Cortex of kidney (tissue), 1 donor: ENCODE data around the gene COA4.

ENCODE experiments used
- DNase-seq: peaks from one replicate; lab custom pipeline; 2025; lab: John Stamatoyannopoulos, UW

The COA4 gene

DNA sequence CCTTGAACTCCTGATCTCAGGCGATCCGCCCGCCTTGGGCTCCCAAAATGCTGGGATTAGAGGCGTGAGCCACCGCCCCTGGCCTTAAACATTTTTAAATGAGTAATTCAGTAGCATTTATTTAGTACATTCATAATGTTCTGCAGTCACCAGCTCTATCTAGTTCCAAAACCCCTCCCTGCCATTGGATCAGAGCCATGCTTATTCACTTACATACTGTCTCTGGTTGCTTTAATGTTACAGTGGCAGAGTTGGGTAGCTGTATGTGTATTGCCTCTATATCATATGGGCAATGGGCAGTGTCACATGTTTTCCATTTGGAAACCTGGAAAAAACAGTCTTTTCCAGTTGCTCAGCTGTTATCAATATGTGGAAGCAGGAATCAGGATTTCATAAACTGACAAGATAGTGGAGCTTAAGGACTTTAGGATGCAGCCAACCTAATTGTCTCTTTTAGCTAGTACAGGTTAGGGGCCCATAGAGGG lies 10.5 kb downstream of the COA4 start:
- no peak for DNase-seq

DNA sequence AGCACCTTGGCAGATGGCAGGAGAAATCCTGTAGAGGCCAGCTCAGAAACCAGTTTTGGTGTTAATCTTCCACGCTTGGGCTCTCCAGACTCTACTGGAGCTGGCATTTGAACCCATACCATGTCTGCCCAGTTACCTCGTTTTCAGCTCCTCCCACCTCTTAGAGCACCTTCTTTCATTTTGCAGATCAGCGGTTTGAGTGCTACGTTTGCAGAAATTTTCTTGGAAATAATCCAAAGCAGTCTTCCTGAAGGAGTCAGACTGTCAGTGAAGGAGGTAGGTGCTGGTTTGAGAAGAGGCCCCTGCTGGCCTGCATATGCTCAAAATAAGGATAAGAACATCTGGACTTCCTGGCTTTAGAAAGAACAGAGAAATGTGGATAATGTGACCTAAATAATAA lies 13.7 kb downstream of the COA4 start:
- DNase-seq, result no peak

DNA sequence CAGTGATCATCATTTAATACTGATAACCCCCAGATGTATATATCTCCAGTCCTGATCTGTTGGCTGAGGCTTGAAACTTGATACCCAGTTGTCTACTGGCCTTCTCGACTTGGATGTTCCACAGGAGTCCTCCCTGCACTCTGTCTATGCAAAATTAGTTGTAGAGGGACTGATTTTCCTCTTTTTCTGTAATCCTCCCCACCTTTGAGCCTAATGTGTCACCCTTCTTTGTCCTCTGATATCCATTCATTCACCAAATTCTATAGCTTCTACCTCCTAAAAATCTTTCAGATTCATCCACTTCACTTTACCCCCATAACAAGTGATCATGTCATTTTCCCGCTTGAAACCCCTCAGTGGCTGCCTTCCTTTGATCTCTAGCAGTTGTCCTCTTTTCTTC lies 16.4 kb downstream of the COA4 start:
- no peak for DNase-seq

- DNase-seq, result no peak
These were observed 17.0 kb downstream of the COA4 start for GRCh38 chr11:73859671-73860070.

DNA sequence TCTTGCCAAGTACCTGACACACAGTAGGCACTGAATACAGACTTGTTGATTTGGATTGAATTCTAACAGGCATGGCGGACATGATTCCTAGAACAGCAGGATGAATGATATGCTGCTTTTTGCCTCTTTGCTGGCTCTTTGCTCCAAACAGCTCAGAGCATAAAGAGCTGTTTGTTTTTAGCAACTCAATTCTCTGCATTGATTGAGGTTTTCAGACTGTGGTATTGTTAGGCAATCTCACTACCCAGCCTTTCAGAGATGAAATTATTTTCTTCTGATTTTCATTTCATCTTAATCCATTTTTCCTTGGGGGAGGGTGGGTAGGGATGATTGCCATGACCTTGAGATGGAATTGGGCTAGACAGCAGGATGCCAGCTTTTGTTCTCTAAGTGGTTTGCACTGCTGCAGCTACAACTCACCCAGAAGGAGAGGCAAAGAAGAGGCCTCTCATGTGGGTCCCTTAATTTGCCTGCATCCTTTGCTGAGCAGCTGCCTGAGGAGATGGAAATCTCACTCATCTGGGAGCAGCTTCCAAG lies 20.5 kb downstream of the COA4 start:
- no peak for DNase-seq

- no peak for DNase-seq
These were observed 22.0 kb downstream of the COA4 start for GRCh38 chr11:73854680-73855079.

GRCh38 chr11:73852049-73852448 lies 24.6 kb downstream of the COA4 start:
- DNase-seq, result no peak

- DNase-seq, result no peak
These were observed 25.4 kb downstream of the COA4 start for GRCh38 chr11:73851046-73851764.

GRCh38 chr11:73839123-73839457 lies 37.6 kb downstream of the COA4 start:
- DNase-seq, result no peak

DNA sequence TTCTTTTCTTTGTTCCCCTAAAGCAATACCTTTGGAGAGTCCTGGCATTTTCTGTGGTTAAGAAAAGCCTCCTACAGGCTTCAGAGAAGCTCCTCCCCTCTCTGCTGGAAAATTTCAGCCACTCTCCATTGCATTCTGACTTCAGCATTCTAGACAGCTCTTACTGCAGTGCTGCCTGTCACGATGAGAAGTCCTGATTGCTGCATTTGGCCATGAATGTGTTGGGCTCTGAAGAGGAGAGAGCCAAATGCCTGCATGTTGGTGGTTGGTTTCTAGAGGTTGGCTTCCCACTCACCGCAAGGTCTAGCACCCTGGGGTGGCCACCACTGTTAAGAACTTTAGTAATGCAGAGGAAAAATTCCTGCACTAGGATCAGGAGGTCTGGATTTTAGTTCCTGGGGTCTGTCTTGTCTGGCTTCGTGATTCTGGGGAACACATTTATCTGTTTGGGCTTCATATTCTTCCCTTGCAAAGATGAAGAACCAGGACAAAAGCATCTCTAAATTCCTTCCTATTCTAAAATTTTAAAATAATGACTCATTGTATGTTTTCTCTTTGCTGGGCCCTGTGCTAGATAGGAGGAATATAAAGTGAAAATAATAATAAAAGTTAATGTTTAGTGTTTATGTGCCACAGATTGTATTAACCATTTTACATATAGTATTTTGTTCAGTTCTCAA lies 38.1 kb downstream of the COA4 start:
- DNase-seq, result no peak

- DNase-seq, result no peak
These were observed 43.6 kb downstream of the COA4 start for GRCh38 chr11:73833067-73833466.

- DNase-seq, result no peak
These were observed 46.4 kb downstream of the COA4 start for GRCh38 chr11:73830261-73830660.
